ENCODE data around the gene MBNL1.

Gene MBNL1

DNA sequence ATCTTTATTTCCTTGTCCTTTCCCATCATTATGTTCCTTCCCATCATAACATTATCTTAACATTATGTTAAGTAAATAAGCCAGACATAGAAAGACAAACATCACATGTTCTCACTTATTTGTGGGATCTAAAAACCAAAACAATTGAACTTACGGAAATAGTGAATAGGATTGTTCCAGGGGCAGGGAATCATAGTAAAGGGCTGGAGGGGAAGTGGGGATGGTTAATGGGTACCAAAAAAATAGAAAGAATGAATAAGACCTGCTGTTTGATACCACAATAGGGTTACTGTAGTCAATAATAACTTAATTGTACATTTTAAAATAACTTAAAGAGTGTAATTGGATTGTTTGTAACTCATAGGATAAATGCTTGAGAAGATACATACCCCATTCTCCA, 36.7 kb upstream of the MBNL1 start:
- no peaks in the 10 kb centered on the region for H3K4me1 ChIP-seq (ENCODE audit: low read length)
- H3K9ac ChIP-seq (ENCODE audit: low read length), result no peak overlapping the region
- H3K4me2 ChIP-seq (ENCODE audit: low read depth, low read length), result no peak overlapping the region
- H3K4me3 ChIP-seq (ENCODE audit: low read length), result no peak overlapping the region
- H3K36me3 ChIP-seq (replicated peaks; ENCODE audit: insufficient read depth, low read length), result no peaks in the 10 kb centered on the region
- H2AFZ ChIP-seq (ENCODE audit: low read length), result no peak overlapping the region
- no peaks in the 10 kb centered on the region for H4K20me1 ChIP-seq (ENCODE audit: insufficient read depth, low read length)
- no peaks in the 10 kb centered on the region for H3K9me2 ChIP-seq (replicated peaks; ENCODE audit: insufficient read depth, low read length)
- no peaks in the 10 kb centered on the region for H3K79me2 ChIP-seq (ENCODE audit: low read length)
- H3K27ac ChIP-seq (ENCODE audit: low read length), result no peak overlapping the region
- TF ChIP-seq, protein P1, sequence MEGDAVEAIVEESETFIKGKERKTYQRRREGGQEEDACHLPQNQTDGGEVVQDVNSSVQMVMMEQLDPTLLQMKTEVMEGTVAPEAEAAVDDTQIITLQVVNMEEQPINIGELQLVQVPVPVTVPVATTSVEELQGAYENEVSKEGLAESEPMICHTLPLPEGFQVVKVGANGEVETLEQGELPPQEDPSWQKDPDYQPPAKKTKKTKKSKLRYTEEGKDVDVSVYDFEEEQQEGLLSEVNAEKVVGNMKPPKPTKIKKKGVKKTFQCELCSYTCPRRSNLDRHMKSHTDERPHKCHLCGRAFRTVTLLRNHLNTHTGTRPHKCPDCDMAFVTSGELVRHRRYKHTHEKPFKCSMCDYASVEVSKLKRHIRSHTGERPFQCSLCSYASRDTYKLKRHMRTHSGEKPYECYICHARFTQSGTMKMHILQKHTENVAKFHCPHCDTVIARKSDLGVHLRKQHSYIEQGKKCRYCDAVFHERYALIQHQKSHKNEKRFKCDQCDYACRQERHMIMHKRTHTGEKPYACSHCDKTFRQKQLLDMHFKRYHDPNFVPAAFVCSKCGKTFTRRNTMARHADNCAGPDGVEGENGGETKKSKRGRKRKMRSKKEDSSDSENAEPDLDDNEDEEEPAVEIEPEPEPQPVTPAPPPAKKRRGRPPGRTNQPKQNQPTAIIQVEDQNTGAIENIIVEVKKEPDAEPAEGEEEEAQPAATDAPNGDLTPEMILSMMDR (IDR thresholded peaks at IDR 0.05; ENCODE audit: low read length), result no peak
- TF ChIP-seq EZH2 (optimal IDR thresholded peaks at IDR 0.05; ENCODE audit: low read depth, low read length), result no peak
- TF ChIP-seq EZH2phosphoT487 (IDR thresholded peaks at IDR 0.05; ENCODE audit: low read length), result no peak
- H3K9me3 ChIP-seq (replicated peaks; ENCODE audit: insufficient read depth, low read length), result no peaks in the 10 kb centered on the region
- H3F3A ChIP-seq (ENCODE audit: insufficient read depth, low read length), result no peaks in the 10 kb centered on the region
- no peaks in the 10 kb centered on the region for H3K27me3 ChIP-seq (replicated peaks; ENCODE audit: insufficient read depth, low read length)
- DNase-seq, result no peak

DNA sequence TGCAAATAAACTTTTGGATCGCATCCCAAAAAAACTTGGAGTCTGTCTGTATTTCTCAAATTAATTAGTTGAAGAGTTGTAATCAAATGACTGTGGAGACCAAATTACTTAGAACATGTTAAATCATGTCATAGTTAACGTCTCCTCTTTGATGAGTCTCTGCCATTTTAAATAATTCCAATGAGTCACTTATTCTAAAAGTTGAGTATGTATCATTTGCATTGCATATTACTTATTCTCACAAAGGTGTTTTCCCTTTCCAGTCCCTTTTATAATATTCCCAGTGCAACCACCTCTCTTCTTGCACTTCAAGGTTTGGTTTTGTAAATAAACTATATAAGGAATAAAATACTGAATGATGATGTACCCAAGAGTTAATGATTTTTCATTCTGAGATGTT, 36.0 kb upstream of the MBNL1 start:
- Histone ChIP-seq H3K9me2 (replicated peaks; ENCODE audit: insufficient read depth, low read length) (no peaks in the 10 kb centered on the region), H3K4me3 (ENCODE audit: low read length) (no peak overlapping the region), H2AFZ (ENCODE audit: low read length) (no peak overlapping the region), H3F3A (ENCODE audit: insufficient read depth, low read length) (no peaks in the 10 kb centered on the region), H3K79me2 (ENCODE audit: low read length) (no peaks in the 10 kb centered on the region), H3K4me1 (ENCODE audit: low read length) (no peaks in the 10 kb centered on the region), H3K9ac (ENCODE audit: low read length) (no peak overlapping the region), H3K27me3 (replicated peaks; ENCODE audit: insufficient read depth, low read length) (no peaks in the 10 kb centered on the region), H3K27ac (ENCODE audit: low read length) (no peak overlapping the region), H3K36me3 (replicated peaks; ENCODE audit: insufficient read depth, low read length) (no peaks in the 10 kb centered on the region), H3K9me3 (replicated peaks; ENCODE audit: insufficient read depth, low read length) (no peaks in the 10 kb centered on the region), H4K20me1 (ENCODE audit: insufficient read depth, low read length) (no peaks in the 10 kb centered on the region), H3K4me2 (ENCODE audit: low read depth, low read length) (no peak overlapping the region)
- DNase-seq, result no peak
- no peak for TF ChIP-seq EZH2phosphoT487 (IDR thresholded peaks at IDR 0.05; ENCODE audit: low read length)

DNA sequence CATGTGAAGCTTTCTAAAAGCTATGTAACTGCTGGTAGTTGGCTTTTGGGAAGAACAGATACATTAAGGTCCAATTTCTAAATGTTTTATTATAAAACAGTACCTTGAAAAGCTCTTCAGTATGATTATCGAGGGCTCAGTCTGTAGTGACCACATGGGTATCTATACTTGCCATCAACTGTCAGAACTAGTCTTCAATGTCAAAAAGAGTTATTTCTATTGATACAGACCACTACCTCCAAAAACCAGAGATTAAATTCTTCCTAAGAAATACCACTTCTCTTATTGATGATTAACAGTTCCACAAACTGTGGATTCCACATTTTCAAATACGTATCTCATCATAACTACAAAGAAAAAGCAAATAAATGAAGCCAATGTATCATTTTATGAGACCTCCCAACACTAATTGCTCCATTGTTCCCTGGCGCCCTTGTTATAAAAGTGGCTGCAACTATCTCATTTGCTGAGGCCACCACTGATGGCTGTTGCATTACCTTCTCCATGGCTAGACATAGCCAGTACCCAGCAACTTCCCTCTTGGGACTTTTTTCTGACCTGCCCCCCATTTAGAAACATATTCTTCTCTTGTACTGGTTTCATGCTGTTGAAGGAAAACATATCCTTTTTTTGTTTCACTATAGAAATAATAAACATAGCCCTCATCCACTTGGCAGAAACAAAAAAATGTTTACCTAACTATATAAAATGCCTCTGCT, 33.9 kb upstream of the MBNL1 start:
- Histone ChIP-seq H3K27me3 (replicated peaks; ENCODE audit: insufficient read depth, low read length) (peaks cover 8% of the 10 kb centered on the region; the same call in 1 of the 2 replicates), H3K4me3 (ENCODE audit: low read length) (no peak overlapping the region), H3K4me1 (ENCODE audit: low read length) (no peaks in the 10 kb centered on the region), H3K27ac (ENCODE audit: low read length) (no peak overlapping the region), H3K9me2 (replicated peaks; ENCODE audit: insufficient read depth, low read length) (no peaks in the 10 kb centered on the region), H3K9me3 (replicated peaks; ENCODE audit: insufficient read depth, low read length) (no peaks in the 10 kb centered on the region), H3F3A (ENCODE audit: insufficient read depth, low read length) (no peaks in the 10 kb centered on the region), H3K9ac (ENCODE audit: low read length) (no peak overlapping the region), H4K20me1 (ENCODE audit: insufficient read depth, low read length) (no peaks in the 10 kb centered on the region), H3K79me2 (ENCODE audit: low read length) (no peaks in the 10 kb centered on the region), H3K36me3 (replicated peaks; ENCODE audit: insufficient read depth, low read length) (no peaks in the 10 kb centered on the region), H3K4me2 (ENCODE audit: low read depth, low read length) (no peak overlapping the region), H2AFZ (ENCODE audit: low read length) (no peak overlapping the region)
- no peak for TF ChIP-seq EZH2 (optimal IDR thresholded peaks at IDR 0.05; ENCODE audit: low read depth, low read length)
- TF ChIP-seq, protein P1 (IDR thresholded peaks at IDR 0.05; ENCODE audit: low read length), result no peak
- TF ChIP-seq EZH2phosphoT487 (IDR thresholded peaks at IDR 0.05; ENCODE audit: low read length), result no peak
- DNase-seq, result no peak

DNA sequence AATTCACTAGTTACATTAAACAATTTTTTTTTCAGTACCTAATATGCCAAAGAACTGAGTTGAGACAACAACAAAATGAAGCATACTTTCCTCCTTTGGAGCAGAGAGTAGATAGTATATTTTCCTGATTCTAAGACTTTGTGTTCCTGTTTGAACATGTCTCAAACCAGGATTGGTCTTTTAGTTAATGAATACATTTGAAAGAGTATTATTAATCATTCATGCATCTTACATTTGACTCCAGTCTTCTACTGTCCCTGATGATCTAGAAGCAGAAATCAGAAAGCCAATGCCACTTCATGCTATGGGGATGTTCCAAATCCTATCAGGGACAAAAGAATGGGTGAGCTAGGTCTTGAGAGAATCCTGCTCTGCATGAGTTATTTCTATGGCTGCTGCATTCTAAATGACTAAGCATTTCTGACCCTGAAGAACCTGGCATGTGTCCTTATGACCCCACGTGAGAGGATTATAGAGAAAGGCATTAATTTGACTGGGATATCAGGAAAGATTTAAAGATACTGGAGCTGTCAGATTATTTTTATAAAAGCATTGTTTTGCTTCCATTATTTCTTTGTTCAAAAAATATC, 32.9 kb upstream of the MBNL1 start:
- Histone ChIP-seq H3K9me2 (replicated peaks; ENCODE audit: insufficient read depth, low read length) (no peaks in the 10 kb centered on the region), H3K36me3 (replicated peaks; ENCODE audit: insufficient read depth, low read length) (no peaks in the 10 kb centered on the region), H3K79me2 (ENCODE audit: low read length) (no peaks in the 10 kb centered on the region), H2AFZ (ENCODE audit: low read length) (no peak overlapping the region), H3K27ac (ENCODE audit: low read length) (no peak overlapping the region), H3K27me3 (replicated peaks; ENCODE audit: insufficient read depth, low read length) (peaks cover 17% of the 10 kb centered on the region), H3F3A (ENCODE audit: insufficient read depth, low read length) (no peaks in the 10 kb centered on the region), H3K9me3 (replicated peaks; ENCODE audit: insufficient read depth, low read length) (no peaks in the 10 kb centered on the region), H3K9ac (ENCODE audit: low read length) (no peak overlapping the region), H3K4me2 (ENCODE audit: low read depth, low read length) (no peak overlapping the region), H3K4me3 (ENCODE audit: low read length) (no peak overlapping the region), H3K4me1 (ENCODE audit: low read length) (peaks cover 3% of the 10 kb centered on the region; the same call in 1 of the 2 replicates), H4K20me1 (ENCODE audit: insufficient read depth, low read length) (no peaks in the 10 kb centered on the region)
- DNase-seq, result no peak
- TF ChIP-seq EZH2phosphoT487 (IDR thresholded peaks at IDR 0.05; ENCODE audit: low read length) (no peak), EZH2 (optimal IDR thresholded peaks at IDR 0.05; ENCODE audit: low read depth, low read length) (no peak)
- TF ChIP-seq, protein P1 (IDR thresholded peaks at IDR 0.05; ENCODE audit: low read length), result no peak
